Measurements from ENCODE around the gene SEC24D. TPM values are rescaled to one million over a fixed set of nuclear protein-coding genes. Genes with fewer than 3 reads are reported as not detected.
A peak's percentile ranks its signal among the peaks of the same experiment; 100 is the strongest.

SEC24D gene
- total and polyA plus RNA-seq, 2 experiments from 2014 or later: 37.6 to 94.8 TPM

GRCh38 chr4:118872181-118872580 is 36.3 kb upstream of the SEC24D start (continued):
- no peak for TF ChIP-seq EZH2 (IDR thresholded peaks at IDR 0.05; ENCODE audit: low read depth, unreplicated experiment)
- TF ChIP-seq NANOG (IDR thresholded peaks at IDR 0.05; ENCODE audit: borderline replicate concordance): no peak
- no peak for TF ChIP-seq CTCF (conservative IDR thresholded peaks at IDR 0.05; ENCODE audit: low read depth in 2 of 2)
- TF ChIP-seq ZNF114 (CRISPR knock-in tag; IDR thresholded peaks at IDR 0.05): no peak
- no peak for TF ChIP-seq JUNB (IDR thresholded peaks at IDR 0.05; ENCODE audit: unreplicated experiment)
- no peak for TF ChIP-seq ZNF331 (CRISPR knock-in tag; IDR thresholded peaks at IDR 0.05; ENCODE audit: low read depth)
- TF ChIP-seq POLR2AphosphoS5 (IDR thresholded peaks at IDR 0.05; ENCODE audit: low read depth): no peak
- TF ChIP-seq STAT1 (IDR thresholded peaks at IDR 0.05; ENCODE audit: unreplicated experiment): no peak
- TF ChIP-seq REST (IDR thresholded peaks at IDR 0.05; ENCODE audit: unreplicated experiment): no peak

- Histone ChIP-seq H3F3A (replicated peaks; ENCODE audit: low read depth) (no peaks in the 10 kb centered on the region), H3K27ac (ENCODE audit: low read depth) (peak overlapping the region; percentile 51; the same call in 1 of the 2 replicates), H2AFZ (no peak overlapping the region), H3K27me3 (ENCODE audit: insufficient read depth) (no peaks in the 10 kb centered on the region), H3K9me2 (ENCODE audit: insufficient read depth) (no peaks in the 10 kb centered on the region), H4K20me1 (replicated peaks; ENCODE audit: insufficient read depth) (no peaks in the 10 kb centered on the region), H3K4me1 (ENCODE audit: insufficient read depth) (peaks cover 30% of the 10 kb centered on the region), H3K36me3 (ENCODE audit: insufficient read depth) (no peaks in the 10 kb centered on the region), H3K4me2 (no peak overlapping the region), H3K4me3 (no peak overlapping the region), H3K79me2 (replicated peaks; ENCODE audit: insufficient read depth) (no peaks in the 10 kb centered on the region)
- H3K4me1 Mint-ChIP-seq: peaks cover 14% of the 10 kb centered on the region
- no peak overlapping the region for H3K4me3 Mint-ChIP-seq
- DNase-seq (ENCODE audit: low spot score) (peak; percentile 17), ATAC-seq (peak; percentile 30)
- no peaks in the 10 kb centered on the region for H3K27me3 Mint-ChIP-seq (ENCODE audit: insufficient read depth, low read depth, poor library complexity)
- no peaks in the 10 kb centered on the region for H3K9me3 Mint-ChIP-seq
- H3K27ac Mint-ChIP-seq: no peak overlapping the region; the same call in 1 of the 2 replicates
- TF ChIP-seq CREB1 (CRISPR knock-in tag; IDR thresholded peaks at IDR 0.05; ENCODE audit: low read depth): no peak
- no peak for TF ChIP-seq ZNF331 (CRISPR knock-in tag; IDR thresholded peaks at IDR 0.05; ENCODE audit: low read depth)
- no peak for TF ChIP-seq STAT1 (IDR thresholded peaks at IDR 0.05; ENCODE audit: unreplicated experiment)
- no peaks in the 10 kb centered on the region for H3K36me3 Mint-ChIP-seq (ENCODE audit: low read depth)
Observed at GRCh38 chr4:118869808-118870342, 33.9 kb upstream of the SEC24D start.
